ENCODE measurements around the gene SYT2.

DNA sequence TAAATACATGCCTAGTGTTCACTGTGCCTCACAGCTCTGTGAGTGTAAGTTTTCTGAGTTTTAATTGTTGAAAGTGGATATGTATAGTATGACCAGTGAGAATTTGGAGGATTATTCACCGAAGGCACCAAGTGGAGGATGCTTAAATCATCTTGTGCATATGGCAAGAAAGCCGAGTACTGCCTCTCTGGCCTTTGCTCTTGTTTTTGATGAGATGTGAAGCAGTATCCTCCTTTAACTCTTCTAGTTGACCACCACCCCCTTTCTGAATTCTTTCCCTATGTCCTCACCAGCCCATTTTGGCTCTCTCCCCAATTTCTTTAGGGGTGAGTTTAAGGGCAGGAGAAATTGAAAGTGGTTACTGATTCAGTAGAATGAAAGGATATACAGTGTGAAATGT lies 130.4 kb downstream of the SYT2 start:
- TF ChIP-seq POLR2AphosphoS5 (IDR thresholded peaks at IDR 0.05; ENCODE audit: low read depth, low read length) (no peak), SIN3A (IDR thresholded peaks at IDR 0.05; ENCODE audit: borderline replicate concordance, insufficient read depth, low read length) (no peak), TAF1 (IDR thresholded peaks at IDR 0.05; ENCODE audit: borderline replicate concordance, insufficient read depth, low read length) (no peak)
- TF ChIP-seq, protein P1, sequence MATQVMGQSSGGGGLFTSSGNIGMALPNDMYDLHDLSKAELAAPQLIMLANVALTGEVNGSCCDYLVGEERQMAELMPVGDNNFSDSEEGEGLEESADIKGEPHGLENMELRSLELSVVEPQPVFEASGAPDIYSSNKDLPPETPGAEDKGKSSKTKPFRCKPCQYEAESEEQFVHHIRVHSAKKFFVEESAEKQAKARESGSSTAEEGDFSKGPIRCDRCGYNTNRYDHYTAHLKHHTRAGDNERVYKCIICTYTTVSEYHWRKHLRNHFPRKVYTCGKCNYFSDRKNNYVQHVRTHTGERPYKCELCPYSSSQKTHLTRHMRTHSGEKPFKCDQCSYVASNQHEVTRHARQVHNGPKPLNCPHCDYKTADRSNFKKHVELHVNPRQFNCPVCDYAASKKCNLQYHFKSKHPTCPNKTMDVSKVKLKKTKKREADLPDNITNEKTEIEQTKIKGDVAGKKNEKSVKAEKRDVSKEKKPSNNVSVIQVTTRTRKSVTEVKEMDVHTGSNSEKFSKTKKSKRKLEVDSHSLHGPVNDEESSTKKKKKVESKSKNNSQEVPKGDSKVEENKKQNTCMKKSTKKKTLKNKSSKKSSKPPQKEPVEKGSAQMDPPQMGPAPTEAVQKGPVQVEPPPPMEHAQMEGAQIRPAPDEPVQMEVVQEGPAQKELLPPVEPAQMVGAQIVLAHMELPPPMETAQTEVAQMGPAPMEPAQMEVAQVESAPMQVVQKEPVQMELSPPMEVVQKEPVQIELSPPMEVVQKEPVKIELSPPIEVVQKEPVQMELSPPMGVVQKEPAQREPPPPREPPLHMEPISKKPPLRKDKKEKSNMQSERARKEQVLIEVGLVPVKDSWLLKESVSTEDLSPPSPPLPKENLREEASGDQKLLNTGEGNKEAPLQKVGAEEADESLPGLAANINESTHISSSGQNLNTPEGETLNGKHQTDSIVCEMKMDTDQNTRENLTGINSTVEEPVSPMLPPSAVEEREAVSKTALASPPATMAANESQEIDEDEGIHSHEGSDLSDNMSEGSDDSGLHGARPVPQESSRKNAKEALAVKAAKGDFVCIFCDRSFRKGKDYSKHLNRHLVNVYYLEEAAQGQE (IDR thresholded peaks at IDR 0.05; ENCODE audit: insufficient read depth in 1 of 2, low read depth in 2 of 2, low read length in 2 of 2) = no peak

Measured in PFSK-1 (cell line).